Fibroblast of skin of left biceps (primary cell): ENCODE results near the gene SLC26A8.
"Not testable (repeated sequence)": the region's sequence is repeated elsewhere in the genome, so short reads cannot be mapped to it uniquely, and the experiment has no call there.

ENCODE experiments used
- DNase-seq, 2 experiments: peaks; one replicate each; pipeline ENCODE4 v3.0.0-alpha.2; 2013; ENCODE audit warnings: low read depth in 2 of 2

Gene SLC26A8

GRCh38 chr6:35916056-35916455, 108.4 kb downstream of the SLC26A8 start:
- DNase-seq, result no peak

GRCh38 chr6:35914536-35914935, 109.9 kb downstream of the SLC26A8 start:
- no peak for DNase-seq

GRCh38 chr6:35911871-35912653, 112.4 kb downstream of the SLC26A8 start:
- DNase-seq, result no peak

GRCh38 chr6:35909571-35909970, 114.9 kb downstream of the SLC26A8 start:
- DNase-seq, result not testable (repeated sequence)

- not testable (repeated sequence) for DNase-seq
Measured at GRCh38 chr6:35908753-35909401, 115.6 kb downstream of the SLC26A8 start.

DNA sequence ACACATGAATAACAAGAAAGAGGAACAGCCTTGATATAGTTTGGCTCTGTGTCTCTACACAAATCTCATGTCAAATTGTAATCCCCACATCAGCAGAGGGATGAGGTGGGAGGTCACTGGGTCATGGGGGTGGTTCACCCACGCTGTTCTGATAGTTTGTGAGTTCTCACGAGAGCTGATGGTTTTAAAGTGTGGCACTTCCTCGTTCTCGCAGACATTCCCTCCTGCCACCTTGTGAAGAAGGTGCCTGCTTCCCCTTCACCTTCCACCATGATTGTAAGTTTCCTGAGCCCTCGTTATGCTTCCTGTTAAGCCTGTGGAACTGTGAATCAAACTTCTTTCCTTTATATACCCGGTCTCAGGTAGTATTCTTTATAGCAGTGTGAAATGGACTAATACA, 116.7 kb downstream of the SLC26A8 start:
- no peak for DNase-seq

DNA sequence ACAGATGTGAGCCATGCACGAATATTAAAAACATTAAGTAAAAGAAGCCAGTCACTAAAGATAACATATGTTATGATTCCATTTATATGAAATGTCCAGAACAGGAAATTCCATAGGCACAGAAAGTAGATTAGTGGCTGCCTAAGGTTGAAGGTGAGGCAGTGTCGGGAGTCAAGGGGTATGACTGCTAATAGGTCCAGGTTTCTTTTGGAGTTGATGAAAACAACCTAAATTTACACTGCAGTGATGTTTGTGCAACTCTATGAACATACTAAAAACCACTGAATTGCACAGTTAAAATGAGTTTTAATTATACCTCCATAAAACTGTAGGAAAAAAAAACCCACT, 118.0 kb downstream of the SLC26A8 start:
- DNase-seq, result no peak

- DNase-seq, result no peak
Measured at GRCh38 chr6:35905841-35906498, 118.5 kb downstream of the SLC26A8 start.

GRCh38 chr6:35905141-35905785, 119.2 kb downstream of the SLC26A8 start:
- DNase-seq, result no peak

- DNase-seq, result no peak
Measured at GRCh38 chr6:35903679-35904078, 120.8 kb downstream of the SLC26A8 start.

- DNase-seq, result no peak
Measured at GRCh38 chr6:35900448-35900847, 124.0 kb downstream of the SLC26A8 start.

GRCh38 chr6:35898003-35898402, 126.4 kb downstream of the SLC26A8 start:
- DNase-seq, result no peak

DNA sequence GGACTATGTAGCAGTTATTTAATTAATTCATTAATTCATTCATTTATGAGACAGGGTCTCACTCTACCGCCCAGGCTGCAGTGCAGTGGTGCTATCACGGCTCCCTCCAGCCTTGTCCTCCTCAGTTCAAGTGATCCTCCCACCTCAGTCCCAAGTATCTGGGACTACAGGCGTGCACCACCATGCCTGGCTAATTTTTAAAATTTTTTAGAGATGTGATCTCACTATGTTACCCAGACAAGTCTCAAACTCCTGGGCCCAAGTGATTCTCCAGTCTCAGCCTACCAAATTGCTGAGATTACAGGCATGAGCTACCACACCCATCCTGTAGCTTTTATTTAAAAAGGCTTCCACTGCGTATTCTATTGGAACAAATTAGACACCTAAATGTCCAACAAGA, 127.0 kb downstream of the SLC26A8 start:
- no peak for DNase-seq

DNA sequence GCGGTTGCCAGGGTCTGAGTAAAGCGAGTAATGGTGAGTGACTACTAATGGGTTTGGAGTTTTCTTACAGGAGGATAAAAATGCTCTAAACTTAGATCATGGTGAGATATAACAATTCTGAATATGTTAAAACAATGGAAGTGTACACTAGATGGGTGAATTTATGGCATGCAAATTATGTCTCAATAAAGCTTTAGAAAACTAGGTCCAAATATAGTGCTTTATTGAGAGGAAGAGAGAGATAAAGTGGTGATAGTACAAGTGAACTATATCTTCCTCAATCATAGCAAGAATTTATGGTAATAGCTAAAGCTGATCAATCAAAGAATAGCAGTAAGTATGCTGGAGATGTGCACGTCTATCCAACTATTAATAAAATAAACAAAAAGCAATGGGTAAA, 127.4 kb downstream of the SLC26A8 start:
- DNase-seq, result no peak

DNA sequence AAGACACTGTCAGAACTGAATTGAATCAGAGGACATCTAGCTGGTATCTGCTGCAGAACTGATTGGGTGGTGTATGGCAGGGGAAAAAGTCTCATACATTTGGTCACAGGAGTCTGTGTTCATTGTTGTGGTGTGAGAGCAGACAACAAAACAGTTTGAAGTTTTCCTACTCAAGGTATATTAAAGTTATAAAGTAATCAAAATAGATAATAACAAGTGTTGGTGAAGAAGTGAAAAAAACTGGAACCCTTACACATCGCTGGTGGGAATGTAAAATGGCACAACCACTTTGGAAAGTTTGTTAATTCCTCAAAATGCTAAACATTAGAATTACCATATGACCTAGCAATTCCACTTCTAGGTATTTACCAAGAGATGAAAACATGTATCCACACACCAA, 128.2 kb downstream of the SLC26A8 start:
- DNase-seq, result no peak

DNA sequence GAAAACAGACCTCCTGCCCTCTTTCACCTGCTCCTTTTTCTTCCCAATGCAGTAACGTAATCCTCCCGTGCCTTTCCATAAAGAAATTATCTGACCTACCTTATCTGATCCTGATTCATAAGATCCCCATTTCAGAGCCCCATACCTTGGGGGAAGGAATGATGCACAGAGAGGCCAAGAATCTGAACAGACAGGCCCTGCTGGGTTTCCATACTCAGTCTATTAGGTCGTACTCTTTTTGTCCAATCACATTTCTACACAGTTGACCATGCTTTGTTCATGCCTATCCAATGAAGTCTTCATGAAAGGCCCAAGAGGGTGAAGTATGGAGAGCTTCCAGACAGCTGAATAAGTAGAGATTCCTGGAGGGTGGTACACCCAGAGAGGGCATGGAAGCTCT, 128.9 kb downstream of the SLC26A8 start:
- DNase-seq, result no peak

GRCh38 chr6:35894776-35895175, 129.7 kb downstream of the SLC26A8 start:
- no peak for DNase-seq
